Measurements from ENCODE around the gene CHIT1.

CHIT1 gene

DNA sequence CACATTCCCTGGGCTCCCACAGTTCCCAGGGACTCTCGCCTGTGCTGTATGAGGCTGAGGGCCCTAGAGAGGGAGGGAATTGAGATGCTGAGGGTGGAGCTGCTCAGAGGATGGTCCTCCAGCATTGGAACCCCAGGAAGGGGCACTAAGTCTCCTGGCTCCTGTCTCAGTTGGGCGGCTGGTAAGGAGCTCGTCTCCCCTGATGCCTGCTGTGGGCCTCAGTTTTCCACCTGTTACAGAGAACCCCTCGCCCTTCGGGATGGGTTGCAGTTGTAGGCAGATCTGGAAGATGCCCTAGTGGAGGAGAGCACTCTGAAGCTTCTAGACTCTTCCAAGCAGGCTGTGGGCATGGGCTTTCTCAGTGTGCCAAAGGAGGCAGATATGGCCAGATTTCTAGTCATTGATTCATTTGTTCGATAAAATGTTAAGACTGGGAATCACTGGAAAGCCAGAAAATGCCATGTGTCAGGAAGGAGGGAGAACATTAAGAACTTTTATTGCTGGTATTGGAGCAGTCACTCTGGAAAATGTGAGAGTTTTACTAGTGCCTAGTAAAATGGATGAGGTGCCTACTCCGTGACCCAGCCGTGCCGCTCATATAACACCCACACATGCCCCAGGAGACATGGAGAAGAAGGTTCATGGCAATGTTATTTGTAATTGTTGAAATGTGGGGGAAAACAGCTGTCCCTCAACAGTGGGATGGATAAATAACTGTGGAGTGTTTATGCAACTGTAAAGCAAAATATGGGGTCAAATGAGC lies 53.0 kb downstream of the CHIT1 start:
- POLR2A ChIA-PET = no interaction called here
- TF ChIP-seq, protein P1, sequence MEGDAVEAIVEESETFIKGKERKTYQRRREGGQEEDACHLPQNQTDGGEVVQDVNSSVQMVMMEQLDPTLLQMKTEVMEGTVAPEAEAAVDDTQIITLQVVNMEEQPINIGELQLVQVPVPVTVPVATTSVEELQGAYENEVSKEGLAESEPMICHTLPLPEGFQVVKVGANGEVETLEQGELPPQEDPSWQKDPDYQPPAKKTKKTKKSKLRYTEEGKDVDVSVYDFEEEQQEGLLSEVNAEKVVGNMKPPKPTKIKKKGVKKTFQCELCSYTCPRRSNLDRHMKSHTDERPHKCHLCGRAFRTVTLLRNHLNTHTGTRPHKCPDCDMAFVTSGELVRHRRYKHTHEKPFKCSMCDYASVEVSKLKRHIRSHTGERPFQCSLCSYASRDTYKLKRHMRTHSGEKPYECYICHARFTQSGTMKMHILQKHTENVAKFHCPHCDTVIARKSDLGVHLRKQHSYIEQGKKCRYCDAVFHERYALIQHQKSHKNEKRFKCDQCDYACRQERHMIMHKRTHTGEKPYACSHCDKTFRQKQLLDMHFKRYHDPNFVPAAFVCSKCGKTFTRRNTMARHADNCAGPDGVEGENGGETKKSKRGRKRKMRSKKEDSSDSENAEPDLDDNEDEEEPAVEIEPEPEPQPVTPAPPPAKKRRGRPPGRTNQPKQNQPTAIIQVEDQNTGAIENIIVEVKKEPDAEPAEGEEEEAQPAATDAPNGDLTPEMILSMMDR (IDR thresholded peaks at IDR 0.05; ENCODE audit: control extremely low read depth, extremely low read depth, low read depth, missing control alignments) = no peak
- CTCF ChIA-PET = no interaction called here
- DNase-seq (ENCODE audit: extremely low spot score) = no peak

DNA sequence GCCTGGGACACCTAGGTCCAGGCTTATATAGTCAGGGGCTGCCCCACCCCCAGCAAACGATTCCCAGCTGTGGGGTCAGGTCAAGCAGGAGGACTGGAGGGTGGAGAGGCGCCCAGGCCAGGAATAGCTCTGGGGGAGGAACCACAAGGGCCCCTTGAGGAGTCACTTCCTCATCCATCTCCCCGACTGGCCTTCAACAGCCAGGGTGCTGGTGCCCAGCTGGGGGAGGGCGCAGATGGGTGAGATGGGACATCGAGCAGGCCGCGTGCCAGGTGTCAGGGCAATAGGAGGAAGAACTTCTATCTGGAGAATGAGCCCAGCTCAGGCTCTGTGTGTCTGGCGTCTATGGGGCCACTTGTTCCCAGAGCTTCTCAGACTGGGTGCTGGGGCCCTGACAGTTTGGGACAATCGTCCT lies 53.6 kb downstream of the CHIT1 start:
- ChIA-PET POLR2A (no interaction called here), CTCF (no interaction called here)
- TF ChIP-seq, protein P1 (IDR thresholded peaks at IDR 0.05; ENCODE audit: control extremely low read depth, extremely low read depth, low read depth, missing control alignments) = no peak
- DNase-seq (ENCODE audit: extremely low spot score) = no peak

DNA sequence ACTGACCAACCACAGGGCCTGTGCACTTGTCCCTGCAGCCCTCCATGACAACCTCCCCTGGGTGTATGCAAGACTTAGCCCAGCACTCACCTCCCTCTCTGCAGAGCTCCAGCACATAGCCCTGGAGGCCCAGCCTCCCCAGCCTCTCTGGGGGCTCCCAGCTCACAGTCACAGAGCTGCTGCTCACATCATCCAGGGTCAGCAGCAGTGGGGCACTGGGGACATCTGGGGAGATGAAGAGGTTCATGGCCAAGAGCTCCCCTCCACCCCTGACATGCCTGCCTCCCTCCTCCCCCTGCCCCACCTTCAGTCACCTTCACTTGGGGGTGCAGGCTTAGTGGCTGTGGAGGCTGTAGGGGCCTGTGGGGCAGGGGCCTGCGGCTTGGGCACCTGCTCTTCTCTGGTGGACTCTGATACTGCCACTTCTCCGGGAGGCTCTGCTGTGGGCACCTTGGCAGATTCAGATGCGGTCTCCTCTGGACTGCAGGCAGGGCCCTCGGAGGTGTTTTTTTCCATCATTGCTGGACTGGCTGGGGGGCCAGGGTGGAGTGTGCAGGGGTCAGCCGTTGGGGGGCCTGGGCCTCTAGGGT lies 54.1 kb downstream of the CHIT1 start, which contains the start of gene MYBPH:
Gene MYBPH (minus strand): TSS at position 590 of the 590 bp plus-strand sequence. CDS start 71 bp downstream, at position 519.
- CTCF ChIA-PET = no interaction called here
- POLR2A ChIA-PET = no interaction called here
- TF ChIP-seq, protein P1 (IDR thresholded peaks at IDR 0.05; ENCODE audit: control extremely low read depth, extremely low read depth, low read depth, missing control alignments) = no peak
- no peak for DNase-seq (ENCODE audit: extremely low spot score)

DNA sequence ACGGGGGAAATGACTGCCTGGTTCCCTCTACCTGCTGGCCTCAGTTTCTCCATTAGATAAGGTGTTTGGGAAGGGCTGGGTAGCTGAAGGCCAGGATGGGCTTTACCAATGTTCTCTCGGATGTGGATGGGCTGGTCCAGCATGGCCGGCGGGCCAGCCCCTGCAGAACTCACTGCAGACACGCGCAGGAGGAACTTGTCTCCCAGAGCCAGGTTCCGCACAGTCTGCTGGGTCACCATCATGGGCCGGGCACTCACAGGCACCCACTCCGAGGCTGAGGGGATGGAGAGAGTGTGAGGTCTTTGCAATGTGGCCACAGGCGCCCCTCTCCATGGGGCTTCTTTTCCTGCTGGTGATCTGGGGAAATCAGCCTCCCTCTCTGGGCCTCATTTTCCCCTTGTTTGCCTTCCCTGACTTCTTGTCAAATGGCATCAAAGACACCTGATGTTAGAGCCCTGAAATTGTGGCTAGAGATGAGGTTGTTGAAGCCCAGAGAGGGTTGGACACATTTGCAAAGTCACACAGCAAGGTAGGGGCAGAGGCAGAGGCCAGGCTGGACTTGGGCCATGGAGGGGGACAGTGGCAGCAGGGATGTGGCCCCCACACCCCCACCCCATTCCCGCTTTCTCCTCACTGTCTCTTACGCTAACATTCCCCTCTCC lies 55.0 kb downstream of the CHIT1 start:
- ChIA-PET CTCF (interaction anchor here (2.7 to 5.7 kb wide), 2 partner anchors 17 to 134 kb away, joined by 9 to 86 read pairs; no protein-coding TSS in a partner anchor), POLR2A (no interaction called here)
- no peak for DNase-seq (ENCODE audit: extremely low spot score)
- TF ChIP-seq, protein P1 (IDR thresholded peaks at IDR 0.05; ENCODE audit: control extremely low read depth, extremely low read depth, low read depth, missing control alignments) = no peak

DNA sequence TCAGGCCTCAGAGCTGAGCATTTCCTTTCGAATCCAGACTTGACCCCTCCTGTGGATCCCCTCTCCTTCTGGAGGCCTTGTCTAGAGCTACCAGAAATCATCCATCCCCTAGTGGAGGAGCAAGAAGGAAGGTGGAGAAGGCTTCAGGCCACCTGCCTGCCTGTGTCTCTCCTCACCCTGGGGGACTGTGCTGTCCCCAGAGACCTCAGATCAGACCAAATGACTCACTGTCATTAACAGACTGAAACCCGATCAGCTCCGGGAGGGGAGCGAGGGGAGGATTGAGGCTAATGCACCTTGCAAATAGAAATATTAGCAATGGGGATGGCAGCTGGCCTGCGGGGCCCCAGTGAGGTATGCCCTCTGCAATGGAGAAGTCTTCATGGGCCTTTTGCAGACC lies 55.9 kb downstream of the CHIT1 start:
- DNase-seq (ENCODE audit: extremely low spot score) = peak; percentile 80
- ChIA-PET POLR2A (no interaction called here), CTCF (interaction anchor here (1.1 to 5.7 kb wide), 20 partner anchors 11 to 206 kb away, joined by 3 to 86 read pairs (median 10); partner anchors contain the start of genes CHI3L1 and MYOG)
- TF ChIP-seq, protein P1 (IDR thresholded peaks at IDR 0.05; ENCODE audit: control extremely low read depth, extremely low read depth, low read depth, missing control alignments) = no peak

- TF ChIP-seq, protein P1 (IDR thresholded peaks at IDR 0.05; ENCODE audit: control extremely low read depth, extremely low read depth, low read depth, missing control alignments) = no peak
- POLR2A ChIA-PET = no interaction called here
- DNase-seq (ENCODE audit: extremely low spot score) = no peak
- CTCF ChIA-PET = interaction anchor here (0.8 to 5.7 kb wide), 29 partner anchors 10 to 205 kb away, joined by 3 to 86 read pairs (median 6); partner anchors contain the start of genes CHI3L1 and MYOG
Observed at GRCh38 chr1:203173011-203173555, 56.4 kb downstream of the CHIT1 start.
